GM19240 (cell line): ENCODE data around the gene ALLC.
"Not testable (repeated sequence)": the region's sequence is repeated elsewhere in the genome, so short reads cannot be mapped to it uniquely, and the experiment has no call there.

Experiments
- DNase-seq: peaks from one replicate; pipeline ENCODE4 v3.0.0; 2011; ENCODE audit warnings: low spot score; ENCODE audit not compliant: insufficient read length

The ALLC gene

DNA sequence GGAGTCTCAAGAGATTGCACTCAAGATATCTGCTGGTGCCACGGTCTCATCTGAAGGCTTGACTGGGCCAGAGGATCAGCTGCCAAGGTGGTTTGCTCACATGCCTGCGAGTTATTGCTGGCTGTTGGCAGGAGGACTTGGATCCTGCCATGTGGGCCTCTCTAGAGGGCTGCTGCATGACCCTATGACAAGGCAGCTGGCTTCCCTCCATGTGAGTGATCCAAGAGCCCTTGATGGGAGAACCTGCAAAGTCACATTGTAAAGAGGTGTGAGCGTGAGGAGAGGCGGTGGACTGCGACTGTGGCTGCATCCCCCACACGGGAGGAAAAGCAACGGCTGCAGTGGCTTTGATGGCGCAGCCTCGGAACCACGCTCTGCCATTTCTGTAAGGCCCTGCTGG lies 4.0 kb upstream of the ALLC start:
- DNase-seq = no peak

DNA sequence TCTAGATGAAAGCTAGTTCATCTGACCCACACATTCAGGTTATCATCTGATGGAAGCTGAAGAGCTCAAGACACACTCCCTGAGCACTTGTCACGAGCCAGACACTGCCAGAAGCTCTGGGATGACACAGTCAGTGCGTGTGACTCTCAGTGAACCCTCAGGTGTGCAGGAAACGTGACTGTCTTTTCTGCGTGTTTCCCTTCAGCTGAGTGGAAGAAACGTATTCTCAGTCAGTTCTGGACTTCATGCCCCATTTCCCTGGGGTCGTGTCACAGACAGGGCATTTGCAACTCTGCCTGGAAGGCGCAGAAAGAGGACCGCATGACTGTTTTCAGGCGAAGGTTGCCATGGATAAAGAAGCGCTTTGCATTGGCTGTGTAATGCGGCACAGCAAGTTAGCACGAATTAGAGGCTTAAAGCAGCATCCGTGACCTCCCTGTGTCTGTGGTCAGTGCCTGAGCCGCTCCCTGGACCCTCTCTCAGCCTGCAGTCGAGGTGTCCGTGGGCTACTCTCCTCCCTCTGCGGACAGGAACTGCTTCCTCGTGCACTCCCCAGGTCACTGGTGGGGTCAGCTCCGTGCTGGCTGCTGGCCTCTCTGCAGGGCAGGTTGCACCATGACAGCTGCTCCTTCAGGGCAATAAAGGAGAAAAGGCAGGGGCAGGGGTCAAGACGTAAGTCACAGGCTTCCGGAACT lies 3.3 kb upstream of the ALLC start:
- no peak for DNase-seq

GRCh38 chr2:3655871-3656761 lies 1.9 kb upstream of the ALLC start:
- no peak for DNase-seq

DNA sequence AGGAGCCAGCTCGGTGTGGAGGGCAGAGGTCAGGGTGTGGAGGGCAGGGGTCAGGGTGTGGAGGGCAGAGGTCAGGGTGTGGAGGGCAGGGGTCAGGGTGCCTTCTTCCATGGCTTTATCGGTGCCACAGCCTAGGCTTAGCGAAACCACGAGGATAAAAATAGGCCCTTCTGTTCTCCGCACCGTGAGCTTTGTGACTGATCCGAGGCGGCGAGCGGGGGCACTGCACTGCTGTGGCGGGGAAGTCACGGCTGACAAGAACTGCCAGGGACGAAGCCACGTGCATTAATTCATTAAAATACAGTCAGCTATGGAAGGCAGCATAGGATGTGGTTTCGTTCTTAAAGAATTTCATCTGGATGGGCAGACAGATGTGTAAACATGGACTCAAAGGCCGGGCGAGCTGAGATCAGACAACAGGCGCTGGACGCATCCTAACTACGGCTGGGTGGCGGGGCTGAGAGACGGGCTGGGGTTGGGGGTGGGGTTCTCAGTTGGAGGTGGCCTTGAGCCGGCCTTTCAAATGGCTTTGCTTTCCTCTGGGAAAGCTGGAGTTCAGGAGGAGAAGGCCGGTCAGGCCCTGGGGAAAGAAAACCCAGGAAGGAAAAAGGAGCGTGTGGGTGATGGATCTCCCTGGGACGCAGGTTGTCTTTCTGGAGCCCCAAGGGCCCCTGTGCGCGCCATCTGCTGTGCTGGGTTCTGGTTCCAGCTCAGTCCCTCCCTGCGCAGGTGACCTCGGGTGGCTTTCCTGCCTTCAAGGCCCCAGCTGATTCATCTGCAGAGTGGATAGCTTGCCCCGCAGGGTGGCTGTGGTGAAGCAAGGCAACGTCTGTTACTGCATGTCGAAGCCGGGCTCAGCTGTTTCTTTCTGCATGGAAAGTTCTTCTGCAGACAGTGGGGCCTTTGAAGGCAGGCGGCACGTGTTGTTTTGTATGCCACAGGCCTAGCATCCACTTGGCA lies 958 bp upstream of the ALLC start:
- no peak for DNase-seq

DNA sequence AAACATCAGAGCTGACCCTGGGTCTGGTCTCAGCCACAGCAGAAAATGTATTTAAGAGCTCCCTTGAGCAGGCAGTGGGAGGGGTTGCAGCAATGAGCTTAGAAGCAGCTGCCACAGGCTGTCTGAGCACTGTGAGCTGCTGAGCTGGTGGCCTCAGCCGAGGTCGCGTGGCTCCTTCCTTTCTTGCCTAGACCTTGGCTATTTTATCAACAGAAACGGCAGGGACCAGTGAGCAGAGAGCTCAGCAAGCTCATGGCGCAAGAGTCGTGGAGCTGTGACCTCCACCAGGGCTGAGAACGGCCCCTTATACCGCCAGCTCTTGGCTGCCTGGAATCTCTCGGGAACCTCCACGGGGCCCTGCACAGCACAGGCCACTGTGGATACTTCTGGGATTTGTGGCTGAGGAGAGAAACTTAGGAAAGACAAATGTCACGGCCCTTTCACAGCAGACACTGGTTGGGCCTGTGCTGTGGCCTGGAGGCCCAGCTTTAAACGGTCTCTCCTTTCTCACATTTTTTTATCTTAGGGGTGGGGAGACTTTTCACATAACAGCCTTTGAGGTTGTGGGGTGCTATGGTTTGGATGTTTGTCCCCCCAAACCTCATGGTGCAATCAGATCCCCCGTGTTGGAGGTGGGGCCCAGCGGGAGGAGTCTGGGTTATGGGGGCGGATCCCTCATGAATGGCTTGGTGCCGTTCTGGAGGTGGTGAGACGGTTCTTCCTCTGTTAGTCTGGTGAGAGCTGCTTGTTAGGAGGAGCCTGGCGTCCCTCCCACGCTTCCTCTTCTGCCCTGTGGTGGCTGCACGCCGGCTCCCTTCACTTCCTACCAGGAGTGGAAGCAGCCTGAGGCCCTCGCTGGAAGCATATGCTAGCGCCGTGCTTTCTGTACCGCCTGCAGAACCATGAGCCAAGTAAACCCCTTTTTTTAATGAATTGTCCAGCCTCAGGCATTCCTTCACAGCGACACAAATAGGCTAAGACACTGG lies 1.7 kb downstream of the ALLC start:
- DNase-seq = no peak

DNA sequence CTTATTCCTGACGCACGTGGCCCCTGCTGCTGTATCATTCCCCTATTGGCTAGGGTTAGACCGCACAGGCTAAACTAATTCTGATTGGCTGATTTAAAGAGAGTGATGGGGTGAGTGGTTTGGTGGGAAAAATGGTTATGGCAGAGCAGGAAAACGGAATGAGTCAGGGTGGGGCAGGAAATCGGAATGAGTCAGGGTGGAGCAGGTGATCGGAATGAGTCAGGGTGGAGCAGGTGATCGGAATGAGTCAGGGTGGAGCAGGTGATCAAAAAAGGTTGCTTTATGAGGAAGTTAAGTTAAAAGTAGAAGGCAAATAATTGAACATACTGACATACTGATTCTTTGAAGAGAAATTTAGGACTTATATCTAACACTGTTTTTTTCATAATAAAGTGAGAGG lies 2.6 kb downstream of the ALLC start:
- DNase-seq = not testable (repeated sequence)

DNA sequence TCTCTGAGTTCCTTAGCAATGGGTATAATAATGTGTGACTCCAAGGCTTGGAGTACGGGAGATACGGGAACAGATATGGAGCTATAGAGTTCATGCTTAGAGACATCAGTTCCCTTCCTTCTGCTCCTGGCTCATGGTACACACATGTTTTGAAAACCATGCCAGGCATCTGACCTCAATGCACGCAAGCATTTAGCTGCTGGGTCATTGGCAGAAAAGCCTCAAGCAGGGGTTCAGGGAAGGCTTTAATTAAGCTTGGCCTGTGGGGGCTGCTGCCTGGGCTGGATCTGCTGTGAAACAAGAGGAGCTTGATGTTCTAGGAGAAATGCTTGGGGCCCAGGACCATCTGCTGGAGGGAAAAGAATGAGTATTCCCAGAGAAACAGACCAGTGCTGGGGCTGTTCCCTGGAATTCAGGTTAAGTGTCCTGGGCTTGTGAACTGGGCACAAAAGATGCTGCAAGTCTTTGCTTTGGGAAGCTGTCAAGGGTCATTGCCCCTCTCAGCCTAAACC lies 3.2 kb downstream of the ALLC start:
- DNase-seq = no peak

GRCh38 chr2:3662239-3662638 lies 4.2 kb downstream of the ALLC start:
- DNase-seq = no peak

DNA sequence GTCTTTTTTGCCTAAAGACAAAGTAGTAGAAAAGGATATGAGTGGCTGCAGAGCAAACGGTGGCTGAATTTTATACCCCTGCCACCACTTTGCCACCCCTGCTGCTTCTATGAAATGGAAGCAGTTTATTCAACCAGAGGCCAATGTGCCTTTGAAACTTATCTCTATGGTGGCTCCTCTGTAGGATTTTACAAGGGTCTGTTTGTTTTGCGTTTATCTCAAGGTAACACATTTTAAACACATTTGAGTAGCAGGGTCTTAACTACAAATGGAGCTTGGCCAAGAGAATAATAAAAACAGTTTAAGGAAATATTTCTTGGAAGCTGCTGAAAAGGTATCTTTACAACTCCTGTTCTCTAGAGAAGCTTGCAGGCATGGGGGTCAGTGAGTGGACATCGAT lies 6.1 kb downstream of the ALLC start:
- DNase-seq = no peak

DNA sequence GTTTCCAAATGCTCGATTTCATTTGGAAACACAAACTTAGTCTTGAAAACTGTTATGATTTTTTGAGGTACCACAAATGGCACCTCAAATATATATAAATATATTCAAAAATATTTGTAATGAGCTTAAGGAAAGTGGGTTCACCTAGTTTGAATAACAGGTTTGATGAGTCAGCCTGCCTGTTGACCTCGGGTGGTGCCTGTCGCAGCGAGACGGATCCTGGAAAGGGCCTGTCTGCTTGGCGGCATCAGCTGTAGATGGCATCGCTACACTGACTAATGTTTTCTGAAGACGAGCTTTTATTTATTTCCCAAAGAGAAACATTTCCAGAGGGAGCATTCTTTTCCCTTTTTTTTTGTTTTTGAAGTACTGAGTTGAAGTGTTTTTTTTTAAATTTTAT lies 6.9 kb downstream of the ALLC start:
- no peak for DNase-seq

DNA sequence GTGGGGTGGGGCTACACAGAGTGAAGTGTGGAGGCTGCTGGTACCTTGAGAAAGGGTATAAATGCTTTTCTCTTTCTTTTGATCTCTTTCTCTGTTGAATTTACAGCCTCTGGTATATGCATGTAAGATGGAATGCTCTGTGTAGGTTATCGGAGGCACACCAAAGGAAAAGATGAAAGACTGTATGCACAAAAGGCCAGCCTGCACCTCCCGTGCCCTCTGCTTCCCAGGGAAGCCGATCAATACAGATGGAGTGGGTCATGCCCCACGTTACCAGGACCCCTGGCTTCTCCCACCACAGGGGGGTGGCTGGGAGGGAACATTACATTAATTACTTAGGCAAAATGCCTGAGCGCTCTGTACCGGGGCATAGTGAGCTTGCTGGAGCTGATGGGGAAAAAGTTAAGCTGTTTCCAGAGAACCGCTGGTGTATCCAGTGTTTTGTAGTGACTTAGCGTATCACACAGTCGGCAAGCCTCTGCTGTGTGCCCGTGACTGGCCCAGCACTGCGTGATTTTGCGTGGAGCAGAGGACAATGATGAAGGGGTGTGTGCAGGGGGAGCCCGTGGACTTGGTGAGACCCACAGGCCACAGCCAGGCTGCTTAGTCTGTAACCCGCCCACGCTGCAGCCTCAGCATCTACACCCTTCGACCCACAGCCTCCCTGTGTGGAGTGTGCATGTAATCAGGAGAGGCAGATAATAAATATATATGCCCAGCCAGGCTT lies 8.0 kb downstream of the ALLC start:
- DNase-seq = no peak

- no peak for DNase-seq
These were observed 8.6 kb downstream of the ALLC start for GRCh38 chr2:3666613-3666975.

DNA sequence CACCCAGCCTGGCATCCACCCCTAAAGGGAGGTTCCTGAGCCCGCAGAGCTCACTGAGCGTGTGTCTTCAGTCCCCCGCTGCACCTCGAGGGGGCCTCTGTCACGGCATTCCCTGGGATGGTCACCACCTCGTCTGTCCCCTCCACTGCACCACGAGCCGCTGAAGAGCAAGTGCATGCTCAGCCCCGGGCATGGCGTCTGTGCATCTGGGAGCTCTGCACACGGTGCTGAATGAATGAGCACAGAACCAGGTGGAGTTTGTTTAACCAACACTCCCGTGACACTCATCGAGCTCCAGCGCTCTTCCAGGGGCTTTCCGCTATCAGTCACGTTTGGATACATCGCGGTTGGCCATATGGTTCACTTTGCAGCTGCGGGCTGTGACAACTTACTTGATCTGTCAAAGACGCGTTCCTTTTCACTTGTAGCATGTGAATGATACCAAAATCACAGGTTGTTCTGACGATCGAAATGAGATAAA lies 9.2 kb downstream of the ALLC start:
- DNase-seq = no peak

DNA sequence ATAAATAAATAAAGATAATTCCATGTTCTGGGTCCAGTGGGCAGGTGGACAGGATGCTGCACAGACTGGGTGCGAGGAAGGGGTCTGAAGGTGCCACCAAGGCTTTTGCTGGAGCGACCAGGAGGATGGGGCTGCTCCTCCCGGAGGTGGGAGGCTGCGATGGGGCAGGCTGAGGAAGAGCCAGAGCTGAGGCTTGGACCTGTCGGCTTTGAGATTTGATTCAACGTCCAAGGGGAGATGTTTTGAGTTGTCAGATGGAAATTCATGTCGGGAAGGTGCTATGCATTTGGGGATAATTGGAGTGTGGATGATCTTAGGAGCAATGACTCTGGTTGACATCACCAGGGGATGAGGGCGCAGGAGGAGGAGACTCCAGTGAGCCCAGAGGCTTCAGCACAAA lies 11.7 kb downstream of the ALLC start:
- DNase-seq = no peak

DNA sequence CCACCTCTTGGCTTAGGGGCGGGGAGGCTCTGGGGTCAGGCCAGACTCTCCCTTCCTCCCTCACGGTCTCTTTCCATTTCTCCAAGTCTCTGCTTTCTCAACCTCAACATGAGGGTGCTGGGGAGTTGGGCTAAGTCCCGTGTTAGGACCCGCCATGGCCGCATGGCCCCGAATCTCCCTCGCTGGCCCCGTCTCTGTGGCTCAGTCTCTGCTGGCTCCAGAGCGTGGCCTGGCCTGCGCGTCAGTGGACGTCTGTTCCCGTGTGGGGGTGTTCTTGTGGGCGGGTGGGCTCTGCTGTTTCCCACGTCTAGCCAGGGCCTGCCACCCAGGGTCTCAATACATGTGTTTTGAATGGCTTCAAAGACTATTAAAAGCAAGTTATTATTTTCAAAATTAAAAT lies 12.4 kb downstream of the ALLC start:
- DNase-seq = no peak

DNA sequence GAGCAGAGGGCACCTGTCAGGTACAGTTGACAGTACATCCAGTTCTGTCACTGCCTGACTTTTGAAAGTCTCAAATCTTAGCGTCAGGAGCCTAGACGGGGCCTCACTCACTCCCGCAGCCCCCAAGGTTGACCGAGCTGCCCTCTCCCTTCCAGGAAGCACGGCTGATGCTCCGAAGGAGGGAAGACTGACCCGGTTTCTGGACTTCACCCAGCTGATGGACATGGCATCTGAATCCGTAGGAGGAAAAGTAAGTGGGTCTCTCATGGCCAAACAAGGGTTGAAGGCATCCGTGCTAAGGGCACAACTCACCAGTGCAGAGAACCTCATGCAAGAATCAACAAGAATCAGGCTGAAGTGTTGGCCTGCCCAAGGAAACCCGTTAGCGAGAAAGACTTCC lies 12.9 kb downstream of the ALLC start:
- DNase-seq = no peak

- DNase-seq = no peak
These were observed 15.1 kb downstream of the ALLC start for GRCh38 chr2:3672861-3673678.

- no peak for DNase-seq
These were observed 16.3 kb downstream of the ALLC start for GRCh38 chr2:3674066-3674845.
